Measurements from ENCODE around the gene GPATCH1. TPM values are rescaled to one million over a fixed set of nuclear protein-coding genes. Genes with fewer than 3 reads are reported as not detected.

Gene GPATCH1
- total and polyA plus RNA-seq, 9 of the 15 experiments (the other 6 are each of a cell fraction or from before 2014, with no cell fraction given), result 3.7 to 9.7 (median 7.7) TPM

DNA sequence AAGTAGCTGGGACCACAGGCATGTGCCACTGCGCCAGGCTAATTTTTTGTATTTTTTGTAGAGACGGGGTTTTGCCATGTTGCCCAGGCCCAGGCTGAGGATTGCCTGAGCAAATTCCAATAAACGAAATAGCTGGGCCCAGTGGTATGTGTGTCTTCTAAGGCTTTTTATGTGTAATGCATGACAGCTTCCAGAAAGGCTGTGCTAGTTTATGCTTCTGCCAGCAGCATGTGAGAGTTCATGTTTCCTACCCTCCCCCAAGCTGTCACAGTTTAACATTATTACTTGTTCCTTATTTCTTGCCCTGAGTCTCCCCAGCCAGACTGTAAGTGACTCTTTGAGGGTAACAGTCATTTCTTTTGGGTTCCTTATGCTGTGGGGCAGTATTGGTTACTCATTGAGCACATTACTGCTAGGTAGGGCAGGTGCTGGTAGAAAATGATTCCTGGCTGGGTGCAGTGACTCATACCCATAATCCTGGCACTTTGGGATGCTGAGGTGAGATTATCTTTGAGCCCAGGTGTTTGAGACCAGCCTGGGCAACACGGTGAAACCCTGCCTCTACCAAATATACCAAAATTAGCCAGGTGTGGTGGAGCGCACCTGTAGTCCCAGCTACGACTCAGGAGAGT, 13.6 kb downstream of the GPATCH1 start:
- no peak for DNase-seq (ENCODE audit: extremely low read depth in 1 of 4, low spot score in 3 of 4)
- Histone ChIP-seq H3K9me1 (ENCODE audit: control insufficient read depth, insufficient read depth, low read length) (peaks cover 8% of the 10 kb centered on the region), H3K79me2 (ENCODE audit: control insufficient read depth, insufficient read depth, low read length) (no peaks in the 10 kb centered on the region), H3K36me3 (ENCODE audit: control insufficient read depth, insufficient read depth, low read length) (peaks cover 73% of the 10 kb centered on the region), H4K20me1 (replicated peaks; ENCODE audit: control insufficient read depth, insufficient read depth, low read length) (0 out of 2 replicates have a peak, but pooled peaks cover 5% of the 10 kb centered on the region), H3K4me1 (replicated peaks in 1 of 2; ENCODE audit: control insufficient read depth in 2 of 2, insufficient read depth in 2 of 2, low read length in 2 of 2) (peaks cover 12% of the 10 kb centered on the region in 2 experiments; a peak in 3 of 5 replicates), H3K9ac (ENCODE audit: insufficient read depth in 1 of 2, low read depth in 2 of 2, low read length in 2 of 2) (no peak overlapping the region), H3K4me3 (no peak overlapping the region), H3K4me2 (ENCODE audit: insufficient read depth, low read length) (no peak overlapping the region), H3K9me3 (replicated peaks; ENCODE audit: control insufficient read depth, insufficient read depth, low read depth, low read length) (no peaks in the 10 kb centered on the region), H2AFZ (ENCODE audit: low read depth, low read length) (no peak overlapping the region), H3K27ac (ENCODE audit: extremely low read depth, low read depth, low read length) (no peak overlapping the region), H3K27me3 (ENCODE audit: control insufficient read depth in 2 of 2, insufficient read depth in 2 of 2, low read length in 2 of 2) (no peaks in the 10 kb centered on the region)
- CTCF ChIA-PET (ENCODE audit: low intra/inter-chr PET ratio), result no interaction called here
- in situ Hi-C loops (cut with MboI), result no loop called here
- POLR2A ChIA-PET, result interaction anchor here (1.1 to 1.2 kb wide), 2 partner anchors 13 to 15 kb away, joined by 3 to 6 read pairs; partner anchors contain the start of gene GPATCH1
- intact Hi-C loops (cut with micrococcal nuclease), result no loop called here
- 81% methylated on average over 6 of the region's 6 CpGs for WGBS (ENCODE audit: insufficient coverage, low coverage, missing lambda C conversion rate)
- ATAC-seq, result no peak
- TF ChIP-seq ZNF507 (tag; conservative IDR thresholded peaks at IDR 0.05) (no peak), MEIS2 (IDR thresholded peaks at IDR 0.05; ENCODE audit: partially characterized antibody) (no peak), HDAC3 (IDR thresholded peaks at IDR 0.05; ENCODE audit: borderline replicate concordance, partially characterized antibody) (no peak), JUND (IDR thresholded peaks at IDR 0.05; ENCODE audit: borderline replicate concordance, low read depth, low read length) (no peak), JUND (tag; IDR thresholded peaks at IDR 0.05; ENCODE audit: borderline replicate concordance, low read depth, low read length) (no peak), XRCC5 (IDR thresholded peaks at IDR 0.05; ENCODE audit: low read depth, low read length) (no peak), FOXK2 (conservative IDR thresholded peaks at IDR 0.05 in 1 of 2, IDR thresholded peaks at IDR 0.05 in 1 of 2; ENCODE audit: low read depth in 2 of 2) (no peak), ZNF609 (CRISPR knock-in tag; IDR thresholded peaks at IDR 0.05; ENCODE audit: borderline replicate concordance) (no peak), TAF7 (tag; IDR thresholded peaks at IDR 0.05) (no peak), ASH1L (IDR thresholded peaks at IDR 0.05; ENCODE audit: borderline replicate concordance, low read depth, partially characterized antibody) (no peak), POLR3G (IDR thresholded peaks at IDR 0.05; ENCODE audit: extremely low read depth, insufficient read length, insufficient replicate concordance) (no peak)
- BruUV-seq (replicated peaks), result no TSS peak
- FAIRE-seq, result no peak

Data from K562 (cell line).